ENCODE measurements around the gene ARHGAP29. TPM values are rescaled to one million over a fixed set of nuclear protein-coding genes. Genes with fewer than 3 reads are reported as not detected.

ARHGAP29 gene
- total RNA-seq, 1 experiment from 2014 or later: 1.8 TPM

DNA sequence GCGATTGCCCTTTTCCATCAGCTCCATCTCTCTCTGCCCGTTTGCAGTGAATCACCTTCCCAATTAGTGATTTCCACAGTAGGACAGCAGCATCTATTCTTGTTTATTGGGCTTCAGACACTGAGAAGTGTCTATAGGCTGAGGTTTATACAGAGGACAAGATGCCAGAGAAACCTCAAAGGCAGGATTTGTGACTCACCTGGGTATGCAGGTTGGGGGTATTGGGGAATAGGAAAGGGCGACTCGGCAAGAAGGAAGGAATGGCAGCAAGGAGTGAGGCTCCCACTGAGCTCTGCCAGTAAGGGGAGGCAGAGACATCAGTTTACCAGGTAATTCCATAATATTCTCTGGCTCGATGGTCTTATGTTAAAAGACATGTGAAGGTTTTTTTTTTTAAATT, 91.1 kb downstream of the ARHGAP29 start:
- Histone ChIP-seq H3K9me3 (ENCODE audit: low read depth, low read length, poor library complexity, severe bottlenecking) (no peaks in the 10 kb centered on the region), H3K27ac (ENCODE audit: low read depth, low read length, poor library complexity, severe bottlenecking) (no peak overlapping the region), H3K4me3 (ENCODE audit: low read depth, low read length, poor library complexity, severe bottlenecking) (no peak overlapping the region), H3K4me1 (ENCODE audit: insufficient read depth, low read length, poor library complexity, severe bottlenecking) (no peaks in the 10 kb centered on the region), H3K27me3 (replicated peaks; ENCODE audit: insufficient read depth, low read depth, low read length, poor library complexity) (no peaks in the 10 kb centered on the region), H3K36me3 (ENCODE audit: insufficient read depth, low read length, poor library complexity, severe bottlenecking) (no peaks in the 10 kb centered on the region)
- ChIA-PET CTCF (no interaction called here), POLR2A (ENCODE audit: low non-redundant PET) (no interaction called here)
- DNase-seq (ENCODE audit: low spot score): no peak
- TF ChIP-seq, protein P1, sequence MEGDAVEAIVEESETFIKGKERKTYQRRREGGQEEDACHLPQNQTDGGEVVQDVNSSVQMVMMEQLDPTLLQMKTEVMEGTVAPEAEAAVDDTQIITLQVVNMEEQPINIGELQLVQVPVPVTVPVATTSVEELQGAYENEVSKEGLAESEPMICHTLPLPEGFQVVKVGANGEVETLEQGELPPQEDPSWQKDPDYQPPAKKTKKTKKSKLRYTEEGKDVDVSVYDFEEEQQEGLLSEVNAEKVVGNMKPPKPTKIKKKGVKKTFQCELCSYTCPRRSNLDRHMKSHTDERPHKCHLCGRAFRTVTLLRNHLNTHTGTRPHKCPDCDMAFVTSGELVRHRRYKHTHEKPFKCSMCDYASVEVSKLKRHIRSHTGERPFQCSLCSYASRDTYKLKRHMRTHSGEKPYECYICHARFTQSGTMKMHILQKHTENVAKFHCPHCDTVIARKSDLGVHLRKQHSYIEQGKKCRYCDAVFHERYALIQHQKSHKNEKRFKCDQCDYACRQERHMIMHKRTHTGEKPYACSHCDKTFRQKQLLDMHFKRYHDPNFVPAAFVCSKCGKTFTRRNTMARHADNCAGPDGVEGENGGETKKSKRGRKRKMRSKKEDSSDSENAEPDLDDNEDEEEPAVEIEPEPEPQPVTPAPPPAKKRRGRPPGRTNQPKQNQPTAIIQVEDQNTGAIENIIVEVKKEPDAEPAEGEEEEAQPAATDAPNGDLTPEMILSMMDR (conservative IDR thresholded peaks at IDR 0.05; ENCODE audit: low read depth, low read length): no peak
- no peak for TF ChIP-seq EZH2 (IDR thresholded peaks at IDR 0.05; ENCODE audit: borderline replicate concordance, low read depth, low read length, poor library complexity, severe bottlenecking)
- intact Hi-C loops (cut with micrococcal nuclease; ENCODE audit: unreplicated experiment): no loop called here
- no TSS peak for BruUV-seq (replicated peaks)

DNA sequence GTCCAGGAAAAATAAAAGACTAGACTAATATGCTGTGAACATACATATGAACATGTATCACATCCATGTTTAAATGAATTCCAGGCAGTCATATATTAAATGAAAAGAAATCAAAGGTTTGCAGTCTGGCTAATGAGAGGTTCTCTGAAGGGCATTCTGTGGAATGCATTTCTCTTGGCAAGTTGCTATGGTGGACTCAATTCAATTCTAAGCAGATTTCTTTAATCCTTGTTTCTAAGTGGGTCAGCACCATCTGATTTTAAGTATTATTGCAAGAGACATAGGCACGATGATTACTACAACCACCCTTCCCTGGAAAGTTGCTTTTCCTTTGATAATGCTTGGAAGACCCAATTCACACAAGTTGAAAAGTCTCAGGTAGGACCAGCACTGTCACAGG, 92.5 kb downstream of the ARHGAP29 start:
- H3K4me3 ChIP-seq (ENCODE audit: low read depth, low read length, poor library complexity, severe bottlenecking): no peak overlapping the region
- intact Hi-C loops (cut with micrococcal nuclease; ENCODE audit: unreplicated experiment): no loop called here
- ChIA-PET POLR2A (ENCODE audit: low non-redundant PET) (no interaction called here), CTCF (no interaction called here)
- H3K27ac ChIP-seq (ENCODE audit: low read depth, low read length, poor library complexity, severe bottlenecking): no peak overlapping the region
- H3K36me3 ChIP-seq (ENCODE audit: insufficient read depth, low read length, poor library complexity, severe bottlenecking): no peaks in the 10 kb centered on the region
- no peaks in the 10 kb centered on the region for H3K27me3 ChIP-seq (replicated peaks; ENCODE audit: insufficient read depth, low read depth, low read length, poor library complexity)
- no peak for DNase-seq (ENCODE audit: low spot score)
- no TSS peak for BruUV-seq (replicated peaks)
- no peak for TF ChIP-seq EZH2 (IDR thresholded peaks at IDR 0.05; ENCODE audit: borderline replicate concordance, low read depth, low read length, poor library complexity, severe bottlenecking)
- TF ChIP-seq, protein P1 (conservative IDR thresholded peaks at IDR 0.05; ENCODE audit: low read depth, low read length): no peak
- no peaks in the 10 kb centered on the region for H3K9me3 ChIP-seq (ENCODE audit: low read depth, low read length, poor library complexity, severe bottlenecking)
- no peaks in the 10 kb centered on the region for H3K4me1 ChIP-seq (ENCODE audit: insufficient read depth, low read length, poor library complexity, severe bottlenecking)

DNA sequence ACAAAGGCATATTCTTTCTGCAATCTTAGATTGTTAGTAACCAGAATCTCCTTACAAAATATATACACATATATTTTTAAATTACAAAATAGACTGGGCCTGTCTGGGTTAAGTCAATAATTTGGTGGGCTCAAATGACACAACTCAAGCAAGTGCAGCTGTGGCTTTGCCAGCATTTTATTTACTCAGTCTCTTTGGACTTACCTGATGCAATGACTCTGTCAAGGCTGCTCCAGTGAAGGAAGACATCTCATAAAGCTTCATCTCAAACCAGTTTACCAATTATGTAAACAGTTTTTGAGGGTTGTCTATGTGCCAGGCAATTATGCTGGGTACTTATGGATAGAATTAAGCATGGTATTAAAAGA, 93.6 kb downstream of the ARHGAP29 start:
- no peak for DNase-seq (ENCODE audit: low spot score)
- Histone ChIP-seq H3K9me3 (ENCODE audit: low read depth, low read length, poor library complexity, severe bottlenecking) (no peaks in the 10 kb centered on the region), H3K36me3 (ENCODE audit: insufficient read depth, low read length, poor library complexity, severe bottlenecking) (no peaks in the 10 kb centered on the region), H3K27ac (ENCODE audit: low read depth, low read length, poor library complexity, severe bottlenecking) (no peak overlapping the region), H3K4me3 (ENCODE audit: low read depth, low read length, poor library complexity, severe bottlenecking) (no peak overlapping the region), H3K27me3 (replicated peaks; ENCODE audit: insufficient read depth, low read depth, low read length, poor library complexity) (no peaks in the 10 kb centered on the region), H3K4me1 (ENCODE audit: insufficient read depth, low read length, poor library complexity, severe bottlenecking) (no peaks in the 10 kb centered on the region)
- intact Hi-C loops (cut with micrococcal nuclease; ENCODE audit: unreplicated experiment): no loop called here
- TF ChIP-seq, protein P1 (conservative IDR thresholded peaks at IDR 0.05; ENCODE audit: low read depth, low read length): no peak
- no peak for TF ChIP-seq EZH2 (IDR thresholded peaks at IDR 0.05; ENCODE audit: borderline replicate concordance, low read depth, low read length, poor library complexity, severe bottlenecking)
- no TSS peak for BruUV-seq (replicated peaks)
- ChIA-PET CTCF (no interaction called here), POLR2A (ENCODE audit: low non-redundant PET) (no interaction called here)

Measured in A673 (cell line).